SK-N-SH (cell line): ENCODE measurements around the gene HIRA. TPM values are rescaled to one million over a fixed set of nuclear protein-coding genes. Genes with fewer than 3 reads are reported as not detected.

Source experiments
- CTCF ChIA-PET: fragments of 300-600, 350-600 bp; formaldehyde crosslinking; extraction: SDS; loops from one replicate; lab custom pipeline; 2021; lab: Yijun Ruan, JAX
- POLR2A ChIA-PET: fragments of 350-600 bp; sonication (Branson Sonifier 250); formaldehyde crosslinking; extraction: SDS; loops from one replicate; lab custom pipeline; 2020; ENCODE audit warnings: antibody characterized with exemption, inconsistent platforms; lab: Yijun Ruan, JAX
- DNase-seq: peaks from one replicate; pipeline ENCODE4 v3.0.0; 2012
- H2AFZ ChIP-seq: fragments of 200-600 bp; sonication (generic); 2 replicates; pipeline ENCODE4 v1.8.1; 2016; ENCODE audit warnings: antibody characterized with exemption, mild to moderate bottlenecking, low read depth
- H3F3A ChIP-seq: fragments of 200-600 bp; sonication (generic); replicated peaks from 2 replicates; pipeline ENCODE3; 2016; ENCODE audit warnings: antibody characterized with exemption, mild to moderate bottlenecking; ENCODE audit not compliant: insufficient read depth
- H3K27ac ChIP-seq, 2 experiments: fragments of 200-500 bp in 1 of 2; fragments of 200-600 bp in 1 of 2; sonication (Bioruptor generic) in 1 of 2; sonication (generic), shearing (Covaris generic) in 1 of 2; 2 replicates each; pipeline versions ENCODE4 v1.5.1 to v1.6.1; 2014 to 2016; ENCODE audit warnings: low read depth in 2 of 2, inconsistent platforms in 1 of 2, low read length in 1 of 2, mild to moderate bottlenecking in 1 of 2, mixed read lengths in 1 of 2
- H3K27me3 ChIP-seq: fragments of 200-600 bp; sonication (generic), shearing (Covaris generic); 2 replicates; pipeline ENCODE4 v1.6.1; 2016; ENCODE audit warnings: mixed run types; ENCODE audit not compliant: insufficient read depth
- H3K36me3 ChIP-seq, 2 experiments: fragments of 200-500 bp in 1 of 2; fragments of 200-600 bp in 1 of 2; sonication (Bioruptor generic) in 1 of 2; sonication (generic) in 1 of 2; replicated peaks in 1 of 2; 2 replicates each; pipeline versions ENCODE3 to v1.5.1; 2014 to 2016; ENCODE audit warnings: low read length in 1 of 2, mild to moderate bottlenecking in 1 of 2; ENCODE audit not compliant: insufficient read depth in 2 of 2, control insufficient read depth in 1 of 2
- H3K4me1 ChIP-seq, 2 experiments: fragments of 200-500 bp in 1 of 2; fragments of 200-600 bp in 1 of 2; sonication (Bioruptor generic) in 1 of 2; sonication (generic), shearing (Covaris generic) in 1 of 2; 2 replicates each; pipeline versions ENCODE4 v1.5.1 to v1.6.1; 2014 to 2016; ENCODE audit warnings: low read depth in 1 of 2, low read length in 1 of 2, mixed run types in 1 of 2; ENCODE audit not compliant: insufficient read depth in 2 of 2, control insufficient read depth in 1 of 2
- H3K4me2 ChIP-seq: fragments of 200-600 bp; sonication (generic), shearing (Covaris generic); 2 replicates; pipeline ENCODE4 v1.6.1; 2017; ENCODE audit warnings: mixed run types
- H3K4me3 ChIP-seq, 2 experiments: fragments of 200-500 bp in 1 of 2; fragments of 200-600 bp in 1 of 2; sonication (Bioruptor generic) in 1 of 2; sonication (generic), shearing (Covaris generic) in 1 of 2; 2 replicates each; pipeline versions ENCODE4 v1.5.1 to v1.8.1; 2014 to 2016; ENCODE audit warnings: low read depth in 2 of 2, inconsistent platforms in 1 of 2, low read length in 1 of 2, mild to moderate bottlenecking in 1 of 2, mixed read lengths in 1 of 2, moderate library complexity in 1 of 2
- H3K79me2 ChIP-seq: fragments of 200-600 bp; sonication (generic); 2 replicates; pipeline ENCODE4 v1.8.1; 2017; ENCODE audit warnings: mild to moderate bottlenecking; ENCODE audit not compliant: insufficient read depth
- H3K9ac ChIP-seq: fragments of 200-600 bp; sonication (generic); 2 replicates; pipeline ENCODE4 v1.6.1; 2017; ENCODE audit warnings: mixed run types
- H3K9me2 ChIP-seq: fragments of 200-600 bp; sonication (generic); 2 replicates; pipeline ENCODE4 v1.6.1; 2017; ENCODE audit warnings: mixed run types
- H3K9me3 ChIP-seq: fragments of 200-600 bp; sonication (generic); 2 replicates; pipeline ENCODE4 v1.6.1; 2017; ENCODE audit warnings: mixed run types, mild to moderate bottlenecking, moderate library complexity
- H4K20me1 ChIP-seq: fragments of 200-600 bp; sonication (generic); 2 replicates; pipeline ENCODE4 v1.6.1; 2017; ENCODE audit warnings: mild to moderate bottlenecking, mixed run types; ENCODE audit not compliant: insufficient read depth
- CTCF ChIP-seq: fragments of 200-600 bp; sonication (generic); IDR thresholded peaks from 2 replicates; pipeline ENCODE4 v1.6.1; 2017; ENCODE audit warnings: antibody characterized with exemption, mild to moderate bottlenecking, moderate library complexity
- ELF1 ChIP-seq: IDR thresholded peaks from 2 replicates; pipeline ENCODE4 v1.4.0; 2012
- EP300 ChIP-seq, 2 experiments: IDR thresholded peaks; 2 replicates each; pipeline versions ENCODE4 v1.4.0 to v1.6.1; 2012; ENCODE audit warnings: borderline replicate concordance in 1 of 2, low read depth in 1 of 2, low read length in 1 of 2
- FOSL2 ChIP-seq: IDR thresholded peaks from 2 replicates; pipeline ENCODE4 v1.4.0; 2012; ENCODE audit warnings: low read depth, mild to moderate bottlenecking, moderate library complexity, borderline replicate concordance
- FOXJ3 ChIP-seq: sonication (generic); formaldehyde crosslinking; IDR thresholded peaks from 2 replicates; pipeline ENCODE4 v1.5.1; 2020; ENCODE audit warnings: mild to moderate bottlenecking, missing genetic modification reagents
- FOXM1 ChIP-seq: IDR thresholded peaks from 2 replicates; pipeline ENCODE4 v1.4.0; 2012; ENCODE audit warnings: low read depth, mild to moderate bottlenecking
- GABPA ChIP-seq: IDR thresholded peaks from 2 replicates; pipeline ENCODE4 v1.4.0; 2012; ENCODE audit warnings: low read depth, mild to moderate bottlenecking
- MAX ChIP-seq: IDR thresholded peaks from 2 replicates; pipeline ENCODE4 v1.4.0; 2012; ENCODE audit warnings: low read depth
- MEF2A ChIP-seq: IDR thresholded peaks from 2 replicates; pipeline ENCODE4 v1.4.0; 2012; ENCODE audit warnings: low read depth, borderline replicate concordance
- MXI1 ChIP-seq: IDR thresholded peaks from 2 replicates; pipeline ENCODE4 v1.6.1; 2012; ENCODE audit warnings: mild to moderate bottlenecking, low read depth, low read length, improper control_type of control experiment
- PBX3 ChIP-seq: IDR thresholded peaks from 2 replicates; pipeline ENCODE4; 2012
- RAD21 ChIP-seq: IDR thresholded peaks from 2 replicates; pipeline ENCODE4 v1.6.1; 2012; ENCODE audit warnings: mild to moderate bottlenecking, low read length
- RCOR1 ChIP-seq: fragments of 150-350 bp; IDR thresholded peaks from 2 replicates; pipeline ENCODE4 v1.6.1; 2017; ENCODE audit warnings: antibody characterized with exemption, low read length
- SIN3A ChIP-seq: IDR thresholded peaks from 2 replicates; pipeline ENCODE4 v1.6.1; 2012; ENCODE audit warnings: low read depth, mild to moderate bottlenecking, low read length, moderate library complexity, borderline replicate concordance
- TCF12 ChIP-seq: IDR thresholded peaks from 2 replicates; pipeline ENCODE4 v1.4.0; 2012
- USF2 ChIP-seq: fragments of 150-350 bp; IDR thresholded peaks from 2 replicates; pipeline ENCODE4 v1.6.1; 2017; ENCODE audit warnings: antibody characterized with exemption, low read length, low read depth, borderline replicate concordance
- YY1 ChIP-seq: IDR thresholded peaks from 2 replicates; pipeline ENCODE4 v1.4.0; 2012; ENCODE audit warnings: low read depth, mild to moderate bottlenecking
- WGBS: methylation state at CpG from one replicate; pipeline ENCODE4 v1.1.6; 2017; ENCODE audit warnings: low lambda C conversion rate; 5-methylcytosine and 5-hydroxymethylcytosine counted together
- polyA plus RNA-seq, 3 experiments: library from polyadenylated mRNA; depleted of rRNA; stranded (reverse); fragments of >200 nt; gene quantifications; 2 replicates each; pipeline ENCODE4 v1.2.3, GENCODE V29; 2012

Gene HIRA
- polyA plus RNA-seq, 1 of the 3 experiments (the other 2 are of a cell fraction): 21.0 TPM

GRCh38 chr22:19466848-19467752 is 35.6 kb upstream of the HIRA start:
- no peaks in the 10 kb centered on the region for H3K9me2 ChIP-seq
- H3K4me3 ChIP-seq: no peak overlapping the region
- H3K9ac ChIP-seq: no peak overlapping the region
- CTCF ChIA-PET: interaction anchor here (0.6 to 2.3 kb wide), 4 partner anchors 11 to 1237 kb away, joined by 3 to 7 read pairs (median 6); no protein-coding TSS in a partner anchor
- H3K4me1 ChIP-seq: peaks cover 0 to 3% of the 10 kb centered on the region in 2 experiments; a peak in 1 of 4 replicates
- WGBS: 93% methylated on average over 9 of the region's 9 CpGs
- H3K27me3 ChIP-seq: no peaks in the 10 kb centered on the region
- no peaks in the 10 kb centered on the region for H3K9me3 ChIP-seq
- peaks cover 7% of the 10 kb centered on the region; the same call in 1 of the 2 replicates for H4K20me1 ChIP-seq
- H3K36me3 ChIP-seq: peaks cover 67 to 87% of the 10 kb centered on the region in 2 experiments
- H3K4me2 ChIP-seq: no peak overlapping the region
- H2AFZ ChIP-seq: no peak overlapping the region
- H3K79me2 ChIP-seq: peaks cover 6% of the 10 kb centered on the region; the same call in 1 of the 2 replicates
- TF ChIP-seq FOXM1 (no peak), PBX3 (no peak), MEF2A (no peak), SIN3A (no peak), ELF1 (no peak)
- TF ChIP-seq, all 33 proteins: peak for 0
- POLR2A ChIA-PET: no interaction called here
- Histone ChIP-seq H3F3A (no peaks in the 10 kb centered on the region), H3K27ac (no peak overlapping the region)
- no peak for DNase-seq

- Histone ChIP-seq H3K4me1 (peaks cover 0 to 3% of the 10 kb centered on the region in 2 experiments; a peak in 1 of 4 replicates), H3K9me2 (no peaks in the 10 kb centered on the region), H3K36me3 (peaks cover 69 to 83% of the 10 kb centered on the region in 2 experiments), H3K4me3 (no peak overlapping the region), H3K27me3 (no peaks in the 10 kb centered on the region), H3K9me3 (no peaks in the 10 kb centered on the region), H3F3A (no peaks in the 10 kb centered on the region), H3K4me2 (no peak overlapping the region), H4K20me1 (peaks cover 7% of the 10 kb centered on the region; the same call in 1 of the 2 replicates), H3K27ac (no peak overlapping the region; a peak in 1 of 4 replicates), H2AFZ (no peak overlapping the region), H3K9ac (no peak overlapping the region), H3K79me2 (no peaks in the 10 kb centered on the region; the same call in 1 of the 2 replicates)
- WGBS: 86% methylated on average over 10 of the region's 14 CpGs
- TF ChIP-seq YY1 (no peak), FOXJ3 (CRISPR knock-in tag) (no peak), USF2 (no peak), MXI1 (no peak), RAD21 (no peak), TCF12 (no peak), MAX (no peak), RCOR1 (no peak), CTCF (no peak), GABPA (no peak), EP300 (IDR thresholded peaks at IDR 0.05; ENCODE audit: borderline replicate concordance in 1 of 2, low read depth in 1 of 2, low read length in 1 of 2) (no peak), FOSL2 (no peak)
- POLR2A ChIA-PET: no interaction called here
- DNase-seq: no peak
- CTCF ChIA-PET: interaction anchor here (0.6 to 2.8 kb wide), 6 partner anchors 8 to 1238 kb away, joined by 3 to 13 read pairs (median 6); no protein-coding TSS in a partner anchor
Observed at GRCh38 chr22:19466126-19466716, 34.7 kb upstream of the HIRA start.
